HL-60/S4 treated with retinoic acid at 250 ng/mL for 4 days and 3 days (cell line): ENCODE measurements around the gene UBE2C.

ENCODE experiments used
- in situ Hi-C: fragments of 300-500 bp; cut with MboI; formaldehyde crosslinking; loops from 2 replicates; pipeline ENCODE4 v1.7.0; 2022; ENCODE audit warnings: low sequenced_read_pairs

Gene UBE2C

GRCh38 chr20:45812157-45813005, at the start of gene UBE2C:
Gene UBE2C, plus strand, starts transcription at chr20:45812644. Its CDS starts 52 bp downstream, at chr20:45812696.
- in situ Hi-C loops, result no loop called here

- in situ Hi-C loops, result loop anchor here (25.0 kb wide), 1 partner anchor 177 kb away; the partner anchor contains the start of gene WFDC8
These were observed 47.7 kb upstream of the UBE2C start for GRCh38 chr20:45764618-45765282.

DNA sequence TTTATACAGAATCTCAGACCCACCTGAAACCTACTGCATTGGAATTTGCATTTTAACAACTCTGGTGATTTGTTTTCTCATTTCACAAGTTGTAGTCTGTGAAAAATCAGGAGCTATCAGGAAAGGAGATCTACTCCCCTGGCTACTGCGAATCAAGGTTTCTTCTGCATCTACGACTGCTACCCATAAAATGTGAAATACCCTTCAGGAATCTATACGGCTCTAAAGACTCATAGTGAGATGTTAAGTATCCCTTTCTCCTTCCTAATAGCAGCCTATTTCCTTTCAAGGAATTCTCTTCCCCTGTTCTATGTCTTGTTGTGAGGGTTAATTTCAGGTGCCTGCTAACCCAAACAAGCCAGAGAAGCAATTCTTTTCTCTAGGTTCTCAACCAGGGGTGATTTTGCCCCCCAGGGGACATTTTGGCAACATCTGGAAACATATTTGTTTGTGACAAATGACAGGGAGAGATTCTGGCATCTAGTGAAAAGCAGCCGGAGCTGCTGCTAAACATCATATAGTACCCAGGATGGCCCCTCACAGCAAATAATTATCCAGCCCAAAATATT, 47.1 kb upstream of the UBE2C start:
- in situ Hi-C loops, result loop anchor here (25.0 kb wide), 1 partner anchor 178 kb away; the partner anchor contains the start of gene WFDC8

DNA sequence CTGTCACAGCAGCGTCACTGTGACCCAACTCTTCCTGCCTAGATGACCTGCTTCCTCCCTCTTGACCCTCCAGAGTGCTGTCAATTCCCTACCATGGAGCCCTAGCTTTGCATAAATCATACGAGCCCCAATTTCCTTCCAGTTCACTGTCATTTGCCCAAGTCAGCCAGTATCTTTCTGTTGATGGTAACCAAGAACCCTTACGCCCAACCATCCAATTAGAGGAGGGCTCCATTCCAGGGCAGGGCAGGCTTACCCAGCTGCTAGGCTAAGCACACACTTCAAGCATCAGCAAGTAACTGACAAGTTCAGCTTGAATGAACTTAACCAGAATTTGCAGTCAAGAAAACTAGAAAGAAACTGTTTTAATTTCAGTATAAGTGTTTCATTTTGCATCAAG, 46.5 kb upstream of the UBE2C start:
- in situ Hi-C loops, result loop anchor here (25.0 kb wide), 1 partner anchor 179 kb away; the partner anchor contains the start of gene WFDC8

GRCh38 chr20:45768479-45768878, 44.0 kb upstream of the UBE2C start:
- in situ Hi-C loops, result loop anchor here (25.0 kb wide), 1 partner anchor 181 kb away; the partner anchor contains the start of gene WFDC8

DNA sequence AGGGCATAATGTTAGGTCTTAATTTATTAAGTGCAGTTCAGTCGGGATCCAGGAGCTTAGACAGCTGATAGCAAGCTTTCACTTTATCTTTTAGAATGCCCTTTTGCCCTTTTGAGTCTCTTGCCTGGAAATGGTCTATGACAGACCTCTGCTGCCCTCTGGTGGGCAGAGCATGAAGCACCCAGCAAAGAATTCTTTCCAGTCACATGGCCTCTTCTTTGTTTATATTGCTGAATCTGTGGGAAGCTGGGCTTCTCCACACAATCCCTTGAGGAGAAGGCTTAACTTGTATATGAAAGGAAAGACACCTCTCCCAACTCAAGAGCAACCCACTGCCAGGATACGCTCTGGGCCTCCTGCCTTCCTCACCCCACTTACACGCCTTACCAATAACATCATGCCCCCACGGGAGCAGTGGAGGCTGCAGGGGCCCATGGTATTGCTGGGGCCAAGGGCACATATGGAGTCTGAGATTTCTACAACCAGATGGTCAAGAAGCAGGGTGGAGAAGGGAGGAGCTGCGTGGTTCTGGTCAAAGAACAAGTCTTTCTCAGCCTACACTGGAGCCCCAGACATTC, 41.2 kb upstream of the UBE2C start:
- in situ Hi-C loops, result loop anchor here (25.0 kb wide), 1 partner anchor 184 kb away; the partner anchor contains the start of gene WFDC8

GRCh38 chr20:45772693-45773092, 39.8 kb upstream of the UBE2C start:
- in situ Hi-C loops, result loop anchor here (25.0 kb wide), 1 partner anchor 185 kb away; the partner anchor contains the start of gene WFDC8

DNA sequence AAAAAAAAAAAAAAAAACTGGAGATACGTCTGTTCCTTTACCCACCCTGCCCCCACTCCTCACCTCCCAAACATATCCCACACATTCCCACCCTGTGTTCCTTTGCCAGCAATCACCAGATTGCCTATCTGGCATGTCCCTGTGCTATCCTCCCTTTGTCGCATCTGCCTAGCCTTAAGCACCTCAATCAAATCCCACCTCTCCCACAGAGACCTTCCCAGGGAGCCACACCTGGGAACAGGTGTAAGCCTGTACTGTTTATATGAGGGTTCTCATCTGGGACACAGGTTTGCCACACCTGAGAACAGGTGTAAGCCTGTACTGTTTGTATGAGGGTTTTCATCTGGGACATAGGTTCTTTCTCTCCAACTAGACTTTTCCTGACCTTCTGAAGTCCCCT, 37.5 kb upstream of the UBE2C start:
- in situ Hi-C loops, result loop anchor here (25.0 kb wide), 2 partner anchors 188 to 587 kb away; partner anchors contain the start of gene WFDC8

- in situ Hi-C loops, result loop anchor here (25.0 kb wide), 1 partner anchor 587 kb away; no protein-coding TSS in a partner anchor
These were observed 37.0 kb upstream of the UBE2C start for GRCh38 chr20:45775411-45775810.

DNA sequence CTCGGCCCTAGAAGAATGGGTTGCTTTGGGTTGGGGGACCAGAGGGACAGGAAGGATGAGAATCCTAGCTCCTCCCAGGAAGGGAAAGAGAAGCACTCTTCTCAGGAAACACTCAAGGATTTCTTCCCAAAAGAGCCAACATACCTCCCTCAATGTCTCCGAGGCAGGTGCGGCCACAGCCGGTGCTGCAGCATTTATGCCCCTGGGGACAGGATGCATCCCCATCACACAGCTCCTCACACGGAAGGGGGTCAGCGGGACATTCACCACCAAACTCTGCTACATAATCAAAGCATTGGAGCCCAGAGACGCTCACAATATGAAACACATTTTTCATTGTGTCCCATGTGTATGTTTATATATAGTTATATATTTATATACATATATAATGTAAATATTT, 35.5 kb upstream of the UBE2C start:
- in situ Hi-C loops, result loop anchor here (25.0 kb wide), 1 partner anchor 585 kb away; no protein-coding TSS in a partner anchor

- in situ Hi-C loops, result loop anchor here (25.0 kb wide), 1 partner anchor 583 kb away; no protein-coding TSS in a partner anchor
These were observed 33.2 kb upstream of the UBE2C start for GRCh38 chr20:45779011-45779915.

- in situ Hi-C loops, result loop anchor here (10.0 to 25.0 kb wide), 2 partner anchors 465 to 582 kb away; no protein-coding TSS in a partner anchor
These were observed 32.3 kb upstream of the UBE2C start for GRCh38 chr20:45780159-45780558.

DNA sequence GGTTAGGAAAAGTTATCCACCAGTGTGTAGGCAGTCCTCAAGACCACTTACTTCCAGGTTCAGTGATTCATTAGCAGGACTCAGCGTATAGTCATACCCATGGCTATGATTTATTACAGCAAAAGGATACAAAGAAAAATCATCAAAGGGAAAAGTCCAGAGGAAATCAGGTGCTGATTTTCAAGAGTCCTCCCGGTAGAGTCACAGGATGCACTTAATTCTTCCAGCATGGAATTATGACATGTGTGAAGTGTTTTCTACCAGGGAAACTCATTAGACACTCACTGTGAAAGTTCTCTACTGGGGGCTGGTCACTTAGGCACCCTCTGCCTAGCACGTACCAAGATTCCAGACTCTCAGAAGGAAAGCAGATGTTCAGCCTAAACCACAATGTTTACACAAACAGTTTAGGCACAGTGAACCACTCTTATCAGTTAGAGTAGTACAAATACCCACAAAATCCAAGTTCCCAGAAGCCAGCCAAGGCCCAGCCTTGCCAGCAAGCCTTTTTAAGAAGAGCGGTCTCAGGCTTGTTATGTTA, 31.0 kb upstream of the UBE2C start:
- in situ Hi-C loops, result loop anchor here (10.0 to 25.0 kb wide), 2 partner anchors 467 to 581 kb away; no protein-coding TSS in a partner anchor

DNA sequence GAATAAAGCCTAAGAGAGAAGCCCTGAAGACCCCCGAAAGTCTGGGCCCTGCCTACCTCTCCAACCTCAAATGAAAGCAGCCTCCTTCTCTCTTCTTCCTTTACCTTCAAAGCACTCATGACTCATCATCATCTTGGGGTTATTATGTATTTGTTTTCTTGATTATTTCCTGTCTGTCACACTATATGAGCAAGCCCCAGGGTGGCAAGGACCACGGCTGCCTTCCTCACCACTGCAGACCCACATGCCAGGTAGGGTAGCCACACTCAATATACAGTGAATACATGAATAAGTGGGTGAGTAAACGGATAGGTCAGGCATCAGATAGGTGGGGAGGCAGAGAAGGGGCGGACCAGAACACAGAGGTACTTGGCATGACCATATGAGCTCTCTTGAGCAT, 29.6 kb upstream of the UBE2C start:
- in situ Hi-C loops, result loop anchor here (10.0 to 25.0 kb wide), 2 partner anchors 468 to 579 kb away; no protein-coding TSS in a partner anchor

- in situ Hi-C loops, result loop anchor here (10.0 to 25.0 kb wide), 2 partner anchors 469 to 579 kb away; no protein-coding TSS in a partner anchor
These were observed 28.7 kb upstream of the UBE2C start for GRCh38 chr20:45783656-45784294.

GRCh38 chr20:45788351-45788750, 24.1 kb upstream of the UBE2C start:
- in situ Hi-C loops, result loop anchor here (10.0 to 25.0 kb wide), 2 partner anchors 474 to 574 kb away; no protein-coding TSS in a partner anchor

GRCh38 chr20:45792317-45793118, 19.9 kb upstream of the UBE2C start:
- in situ Hi-C loops, result loop anchor here (25.0 kb wide), 1 partner anchor 570 kb away; no protein-coding TSS in a partner anchor
